ENCODE results near the gene KSR2.

Gene KSR2

DNA sequence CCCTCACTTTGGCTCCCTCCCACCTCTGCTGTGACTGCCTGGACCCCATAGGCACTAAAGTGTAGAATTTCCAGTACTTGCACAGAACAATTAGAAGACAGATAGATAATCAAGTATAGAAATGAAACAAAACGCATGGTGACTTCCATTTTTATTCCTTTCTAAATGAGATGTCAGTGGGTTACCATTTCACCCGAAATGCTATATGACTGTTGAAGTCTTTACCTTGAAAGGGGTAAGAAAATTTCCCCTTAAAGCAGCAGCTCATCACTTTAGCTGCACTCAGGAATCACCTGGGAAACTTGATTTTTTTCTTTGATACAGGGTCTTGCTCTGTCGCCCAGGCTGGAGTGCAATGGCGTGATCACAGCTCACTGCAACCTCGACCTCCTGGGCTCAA lies 12.5 kb upstream of the KSR2 start:
- no peak for DNase-seq (ENCODE audit: low spot score in 2 of 2)
- Mint-ChIP-seq H3K4me3 (peak overlapping the region; percentile 41), H3K4me1 (peaks cover 5% of the 10 kb centered on the region), H3K36me3 (no peaks in the 10 kb centered on the region), H3K9me3 (no peaks in the 10 kb centered on the region), H3K27ac (peak overlapping the region; percentile 60)
- peak; percentile 58 for ATAC-seq

DNA sequence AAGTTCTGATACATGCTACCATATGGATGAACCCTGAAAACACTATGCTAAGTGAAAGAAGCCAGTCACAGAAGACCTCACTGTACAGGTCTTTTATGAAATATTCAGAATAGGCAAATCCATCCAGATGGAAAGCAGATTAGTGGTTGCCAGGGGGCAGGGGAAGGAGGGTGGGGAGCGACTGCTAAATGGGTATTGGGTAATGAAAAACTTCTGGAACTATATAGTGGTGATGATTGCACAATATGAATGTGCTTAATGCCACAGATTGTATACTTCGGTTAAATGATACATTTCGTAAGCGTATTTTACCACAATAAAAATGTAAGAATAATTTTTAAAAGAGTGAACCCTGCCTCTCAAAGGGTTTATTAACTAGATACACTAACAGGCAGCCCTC lies 11.8 kb upstream of the KSR2 start:
- peak overlapping the region; percentile 60 for H3K27ac Mint-ChIP-seq
- H3K4me1 Mint-ChIP-seq, result peaks cover 5% of the 10 kb centered on the region
- H3K4me3 Mint-ChIP-seq, result peak overlapping the region; percentile 41
- ATAC-seq (no peak), DNase-seq (ENCODE audit: low spot score in 2 of 2) (no peak)
- H3K36me3 Mint-ChIP-seq, result no peaks in the 10 kb centered on the region
- H3K9me3 Mint-ChIP-seq, result no peaks in the 10 kb centered on the region

- H3K27ac Mint-ChIP-seq, result no peak overlapping the region
- H3K9me3 Mint-ChIP-seq, result no peaks in the 10 kb centered on the region
- no peak overlapping the region for H3K4me3 Mint-ChIP-seq
- peaks cover 5% of the 10 kb centered on the region for H3K4me1 Mint-ChIP-seq
- DNase-seq (ENCODE audit: low spot score in 2 of 2), result no peak
- no peak for ATAC-seq
- H3K36me3 Mint-ChIP-seq, result no peaks in the 10 kb centered on the region
Measured at GRCh38 chr12:117977373-117977772, 8.6 kb upstream of the KSR2 start.

- H3K9me3 Mint-ChIP-seq, result peaks cover 10% of the 10 kb centered on the region
- no peak for ATAC-seq
Measured at GRCh38 chr12:117975006-117975405, 6.2 kb upstream of the KSR2 start.

GRCh38 chr12:117972301-117972700 lies 3.5 kb upstream of the KSR2 start:
- peaks cover 17% of the 10 kb centered on the region for H3K4me1 Mint-ChIP-seq
- H3K4me3 Mint-ChIP-seq, result no peak overlapping the region
- DNase-seq (ENCODE audit: low spot score in 2 of 2), result no peak
- no peaks in the 10 kb centered on the region for H3K36me3 Mint-ChIP-seq
- no peak for ATAC-seq
- H3K27ac Mint-ChIP-seq, result no peak overlapping the region
- peaks cover 10% of the 10 kb centered on the region for H3K9me3 Mint-ChIP-seq

More at GRCh38 chr12:117975006-117975405, 6.2 kb upstream of the KSR2 start:
- H3K36me3 Mint-ChIP-seq, result no peaks in the 10 kb centered on the region
- no peak for DNase-seq (ENCODE audit: low spot score in 2 of 2)
- H3K4me3 Mint-ChIP-seq, result no peak overlapping the region
- no peaks in the 10 kb centered on the region for H3K4me1 Mint-ChIP-seq
- no peak overlapping the region for H3K27ac Mint-ChIP-seq

DNA sequence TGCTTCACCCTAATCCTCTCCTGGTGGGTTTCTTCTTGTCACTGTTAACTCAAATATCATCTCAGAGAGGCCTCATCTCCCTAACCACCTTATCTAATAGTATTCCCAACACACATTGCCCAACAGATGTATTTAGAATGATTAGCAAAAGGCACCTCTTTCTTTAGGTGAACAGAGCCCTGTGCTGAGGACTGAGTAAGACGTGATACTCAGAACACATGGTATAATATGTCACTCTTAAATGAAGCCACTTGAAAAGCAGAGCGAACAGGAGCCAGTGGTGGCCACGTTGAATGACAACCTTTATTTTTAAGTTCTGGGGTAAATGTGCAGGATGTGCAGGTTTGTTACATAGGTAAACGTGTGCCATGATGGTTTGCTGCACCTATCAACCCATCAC lies 1.5 kb upstream of the KSR2 start:
- H3K4me3 Mint-ChIP-seq, result no peak overlapping the region
- ATAC-seq (no peak), DNase-seq (ENCODE audit: low spot score in 2 of 2) (no peak)
- no peak overlapping the region for H3K27ac Mint-ChIP-seq
- H3K4me1 Mint-ChIP-seq, result peaks cover 17% of the 10 kb centered on the region
- H3K9me3 Mint-ChIP-seq, result peaks cover 10% of the 10 kb centered on the region
- H3K36me3 Mint-ChIP-seq, result no peaks in the 10 kb centered on the region

GRCh38 chr12:117968151-117968789 lies 520 bp downstream of the KSR2 start:
- ATAC-seq, result no peak
- peak overlapping the region; percentile 77 for H3K4me3 Mint-ChIP-seq

GRCh38 chr12:117967512-117967911 lies 1.3 kb downstream of the KSR2 start:
- peak overlapping the region; percentile 14 for H3K4me3 Mint-ChIP-seq
- no peaks in the 10 kb centered on the region for H3K36me3 Mint-ChIP-seq
- H3K9me3 Mint-ChIP-seq, result peaks cover 10% of the 10 kb centered on the region
- no peak overlapping the region for H3K27ac Mint-ChIP-seq
- peaks cover 17% of the 10 kb centered on the region for H3K4me1 Mint-ChIP-seq
- ATAC-seq (no peak), DNase-seq (ENCODE audit: low spot score in 2 of 2) (no peak)

More at GRCh38 chr12:117968151-117968789, 520 bp downstream of the KSR2 start:
- H3K36me3 Mint-ChIP-seq, result no peaks in the 10 kb centered on the region
- peaks cover 10% of the 10 kb centered on the region for H3K9me3 Mint-ChIP-seq
- no peak overlapping the region for H3K27ac Mint-ChIP-seq
- peaks cover 17% of the 10 kb centered on the region for H3K4me1 Mint-ChIP-seq
- no peak for DNase-seq (ENCODE audit: low spot score in 2 of 2)

GRCh38 chr12:117967043-117967442 lies 1.7 kb downstream of the KSR2 start:
- no peaks in the 10 kb centered on the region for H3K36me3 Mint-ChIP-seq
- DNase-seq (ENCODE audit: low spot score in 2 of 2) (no peak), ATAC-seq (no peak)
- peaks cover 17% of the 10 kb centered on the region for H3K4me1 Mint-ChIP-seq
- H3K27ac Mint-ChIP-seq, result no peak overlapping the region
- peak overlapping the region; percentile 14 for H3K4me3 Mint-ChIP-seq
- H3K9me3 Mint-ChIP-seq, result peaks cover 9% of the 10 kb centered on the region

- Mint-ChIP-seq H3K9me3 (peaks cover 4% of the 10 kb centered on the region), H3K4me3 (no peak overlapping the region), H3K36me3 (no peaks in the 10 kb centered on the region), H3K27ac (no peak overlapping the region), H3K4me1 (peaks cover 17% of the 10 kb centered on the region)
- no peak for DNase-seq (ENCODE audit: low spot score in 2 of 2)
- ATAC-seq, result no peak
Measured at GRCh38 chr12:117966511-117966910, 2.3 kb downstream of the KSR2 start.

- no peaks in the 10 kb centered on the region for H3K9me3 Mint-ChIP-seq
- no peak for ATAC-seq
- H3K4me1 Mint-ChIP-seq, result peaks cover 8% of the 10 kb centered on the region
- no peak for DNase-seq (ENCODE audit: low spot score in 2 of 2)
- H3K36me3 Mint-ChIP-seq, result no peaks in the 10 kb centered on the region
- no peak overlapping the region for H3K4me3 Mint-ChIP-seq
- H3K27ac Mint-ChIP-seq, result no peak overlapping the region
Measured at GRCh38 chr12:117963836-117964235, 5.0 kb downstream of the KSR2 start.

DNA sequence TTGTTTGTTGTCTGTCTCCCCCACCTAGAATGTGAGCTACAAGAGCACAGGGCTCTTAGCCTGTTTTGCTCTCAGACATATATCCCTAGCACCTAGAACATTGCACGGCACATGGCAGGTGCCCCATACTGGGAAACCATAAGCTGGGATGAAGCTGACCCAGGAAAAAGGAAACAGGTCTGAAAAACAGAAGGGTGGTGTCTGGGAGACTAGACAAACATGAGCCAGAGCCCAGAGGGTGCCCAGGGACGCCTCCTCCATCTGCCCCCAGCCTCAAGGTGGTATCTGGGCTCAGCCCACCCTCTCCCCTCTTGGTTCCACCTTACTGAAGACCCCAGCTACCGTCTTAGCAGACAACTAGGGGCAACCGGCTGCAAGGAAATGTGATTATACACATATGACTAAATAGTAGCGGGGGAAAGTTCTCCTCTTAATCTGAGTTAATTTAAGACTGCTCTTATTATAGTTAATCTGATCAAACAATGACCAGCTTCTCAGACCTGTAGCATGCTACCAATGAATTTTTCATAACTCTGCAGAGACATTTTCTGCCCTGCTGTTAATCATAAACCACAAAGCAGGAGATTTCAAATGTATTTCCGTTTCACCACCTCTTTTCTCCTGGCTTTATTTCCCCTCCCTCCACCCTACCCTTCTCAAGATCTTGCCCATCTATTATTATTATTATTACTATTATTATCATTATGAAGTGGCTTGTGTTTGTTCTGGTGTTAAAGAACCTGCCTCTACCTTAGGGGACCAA lies 31.9 kb downstream of the KSR2 start:
- Mint-ChIP-seq H3K4me1 (no peaks in the 10 kb centered on the region), H3K27ac (no peak overlapping the region), H3K9me3 (no peaks in the 10 kb centered on the region), H3K4me3 (no peak overlapping the region), H3K36me3 (no peaks in the 10 kb centered on the region)
- ATAC-seq (no peak), DNase-seq (ENCODE audit: low spot score in 2 of 2) (no peak)

DNA sequence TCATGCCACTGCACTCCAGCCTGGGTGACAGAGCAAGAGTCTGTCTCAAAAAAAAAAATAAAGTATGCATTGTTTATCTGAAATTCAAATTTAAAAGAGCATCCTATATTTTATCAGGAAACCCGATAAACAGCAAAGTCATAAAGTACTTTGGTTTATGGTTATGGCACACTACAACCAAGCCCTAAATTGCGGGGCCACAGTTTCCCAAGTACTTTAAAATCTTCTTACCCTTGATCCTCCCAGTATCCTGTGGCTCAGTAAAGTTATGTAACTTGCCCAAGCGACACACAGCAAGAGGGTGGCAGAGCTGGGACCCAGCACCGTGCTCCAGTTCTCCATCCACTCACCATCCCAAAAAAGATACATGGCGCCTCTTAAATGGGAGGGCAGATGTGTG lies 35.2 kb downstream of the KSR2 start:
- H3K9me3 Mint-ChIP-seq, result no peaks in the 10 kb centered on the region
- DNase-seq (ENCODE audit: low spot score in 2 of 2) (no peak), ATAC-seq (no peak)
- H3K4me3 Mint-ChIP-seq, result no peak overlapping the region
- no peaks in the 10 kb centered on the region for H3K4me1 Mint-ChIP-seq
- H3K27ac Mint-ChIP-seq, result no peak overlapping the region
- H3K36me3 Mint-ChIP-seq, result no peaks in the 10 kb centered on the region

- H3K36me3 Mint-ChIP-seq, result no peaks in the 10 kb centered on the region
- no peak overlapping the region for H3K27ac Mint-ChIP-seq
- ATAC-seq (no peak), DNase-seq (ENCODE audit: low spot score in 2 of 2) (no peak)
- H3K4me3 Mint-ChIP-seq, result no peak overlapping the region
- no peaks in the 10 kb centered on the region for H3K4me1 Mint-ChIP-seq
- H3K9me3 Mint-ChIP-seq, result no peaks in the 10 kb centered on the region
Measured at GRCh38 chr12:117926391-117926899, 42.3 kb downstream of the KSR2 start.

DNA sequence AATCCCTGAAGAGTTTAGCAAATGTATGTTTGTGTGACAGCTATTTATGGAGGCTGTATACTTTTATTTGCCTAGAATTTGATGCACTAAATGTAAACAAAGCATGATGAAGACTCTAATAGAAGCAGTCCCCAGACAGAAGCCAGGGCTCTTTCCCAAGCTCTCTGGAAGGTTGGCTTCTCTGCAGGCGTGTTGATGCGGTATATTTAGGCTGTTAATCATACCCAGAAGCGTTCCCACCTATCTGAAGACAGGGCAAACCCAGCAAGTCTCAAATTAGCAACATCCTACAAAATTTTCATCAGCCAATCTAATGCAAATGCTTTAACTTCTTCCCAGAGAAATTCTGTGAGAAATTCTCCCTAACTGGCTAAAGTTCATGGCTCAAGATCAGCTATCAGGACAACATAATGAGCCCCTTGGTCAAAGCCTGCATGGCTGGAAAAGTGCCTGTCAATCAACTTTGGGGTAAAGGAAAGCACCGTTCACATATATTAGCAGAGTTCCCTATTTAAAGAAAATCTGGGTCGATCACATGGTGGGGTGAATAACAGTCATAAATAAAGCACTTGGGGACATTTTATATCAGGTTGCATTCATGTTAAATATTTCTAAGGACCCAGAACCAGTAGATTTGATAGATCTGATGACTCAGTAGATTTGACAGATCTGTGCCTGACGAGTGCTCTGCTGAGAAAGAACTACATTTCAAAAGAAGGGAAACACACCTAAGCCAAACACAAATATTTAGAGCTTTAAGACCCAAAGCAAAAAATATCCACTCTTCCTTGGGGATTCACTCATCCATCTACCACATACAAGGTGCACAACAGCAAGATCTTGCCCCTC lies 46.6 kb downstream of the KSR2 start:
- DNase-seq (ENCODE audit: low spot score in 2 of 2) (no peak), ATAC-seq (no peak)
- Mint-ChIP-seq H3K4me3 (no peak overlapping the region), H3K36me3 (no peaks in the 10 kb centered on the region), H3K9me3 (no peaks in the 10 kb centered on the region), H3K4me1 (no peaks in the 10 kb centered on the region), H3K27ac (no peak overlapping the region)

Measured in stimulated activated effector memory CD8-positive, alpha-beta T cell treated with anti-CD3 and anti-CD28 coated beads, Interleukin-12 subunit alpha, Interleukin-12 subunit beta, amount 100 ng/mL, for 72 hours (primary cell).